Adrenal gland (tissue), 12 donors: ENCODE data around the gene DMWD. TPM values are rescaled to one million over a fixed set of nuclear protein-coding genes. Genes with fewer than 3 reads are reported as not detected.
"Not testable (repeated sequence)": the region's sequence is repeated elsewhere in the genome, so short reads cannot be mapped to it uniquely, and the experiment has no call there.

Source experiments
- DNase-seq, 7 donors: peaks; one replicate each; pipeline ENCODE4 v3.0.0-alpha.2; 2019 to 2020
- H3K27ac ChIP-seq, 5 donors: fragments of 200-600 bp; sonication (generic) in 4 of 5; 1 replicate in 3 of 5; 2 replicates in 2 of 5; pipeline versions ENCODE4 v1.5.1 to v1.8.0; 2016 to 2020; ENCODE audit warnings: mild to moderate bottlenecking in 1 of 5
- H3K27me3 ChIP-seq: fragments of 200-600 bp; 2 replicates; pipeline ENCODE4 v1.8.0; 2021
- H3K36me3 ChIP-seq, 2 donors: fragments of 200-600 bp; replicated peaks in 1 of 2; 1 replicate in 1 of 2; 2 replicates in 1 of 2; pipeline versions ENCODE4 v1.5.1 to v1.8.0; 2018 to 2022
- H3K4me1 ChIP-seq, 2 donors: fragments of 200-600 bp; replicated peaks in 1 of 2; 1 replicate in 1 of 2; 2 replicates in 1 of 2; pipeline versions ENCODE4 v1.5.1 to v1.8.0; 2018 to 2021
- H3K4me3 ChIP-seq, 4 donors: fragments of 200-600 bp; sonication (generic) in 3 of 4; one replicate each; pipeline ENCODE4 v1.5.1; 2016 to 2018
- H3K9me3 ChIP-seq, 3 donors: fragments of 200-600 bp; sonication (generic) in 1 of 3; replicated peaks in 1 of 3; 1 replicate in 2 of 3; 2 replicates in 1 of 3; pipeline versions ENCODE4 v1.5.1 to v1.8.0; 2016 to 2021
- POLR2A ChIP-seq, 2 donors: fragments of 450-650 bp; IDR thresholded peaks; one replicate each; pipeline ENCODE4 v1.6.1; 2017; ENCODE audit warnings: antibody characterized with exemption in 2 of 2, mild to moderate bottlenecking in 2 of 2, moderate library complexity in 1 of 2
- WGBS, 4 donors: extraction: QIAGEN DNeasy Blood & Tissue Kit in 2 of 4; methylation state at CpG; one replicate each; pipeline versions ENCODE4 v1.1.5 to v1.1.7; 2013 to 2017; 5-methylcytosine and 5-hydroxymethylcytosine counted together
- intact Hi-C, 2 donors: fragments of 100-400 bp; cut with DNase I; formaldehyde crosslinking; loops; one replicate each; pipeline versions ENCODE4 v1.14.1 to v1.15.0; 2022 to 2023
- polyA plus RNA-seq, 3 donors: library from polyadenylated mRNA; stranded (reverse); fragments of 200-250 nt in 2 of 3; fragments of 350-450 nt in 1 of 3; fragmentation: Illumina TruSeq in 1 of 3; extraction: RNeasy Lipid Tissue Mini Kit (QIAGEN cat#74804) in 1 of 3; gene quantifications; one replicate each; pipeline ENCODE4 v1.2.3, GENCODE V29; 2013 to 2014
- total RNA-seq, 9 donors: library from RNA; depleted of rRNA in 4 of 9; stranded (reverse); fragments of >200 nt in 4 of 9; fragments of 120-200 nt in 1 of 9; fragmentation: NEBNext Ultra II Directional in 1 of 9; extraction: Animal tissue kit (Norgen Biotek cat#: 25700) in 1 of 9; gene quantifications; one replicate each; pipeline versions ENCODE4 v1.1.0 to v1.2.4, GENCODE V29; 2013 to 2023
- TF ChIP-seq, protein P1 (sequence below), 6 experiments: fragments of 450-650 bp in 4 of 6; fragments of 200-600 bp in 2 of 6; sonication (generic) in 1 of 6; IDR thresholded peaks; 1 replicate in 5 of 6; 2 replicates in 1 of 6; pipeline versions ENCODE4 v1.5.1 to v1.8.0; 2016 to 2021; ENCODE audit warnings: antibody characterized with exemption in 6 of 6, mild to moderate bottlenecking in 2 of 6, moderate library complexity in 1 of 6
- donor health status: healthy with polysubstance abuse.
- donor health status: Bipolar disorder and iron deficiency.
- donor health status: DM: yes; HTN: yes; CAD: no.
- donor health status: DM: no; HTN: no; CAD: no.
- donor health status: DM: no; HTN: no; CAD: no.
- donor health status: DM: yes; HTN: yes; CAD: no.

Gene DMWD
- total and polyA plus RNA-seq, 12 donors: 13.2 to 91.5 (median 34.0) TPM

DNA sequence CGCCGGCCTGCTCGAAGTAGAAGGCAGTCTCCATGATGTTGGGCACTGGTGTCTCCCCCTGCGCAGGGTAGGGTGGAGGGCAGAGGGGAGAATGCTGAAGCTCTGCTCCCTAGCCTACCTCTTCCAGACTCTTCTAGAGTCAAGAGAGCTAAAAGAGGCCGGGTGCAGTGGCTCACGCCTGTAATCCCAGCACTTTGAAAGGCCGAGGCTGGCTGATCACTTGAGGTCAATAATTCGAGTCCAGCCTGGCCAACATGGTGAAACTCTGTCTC, 12.2 kb upstream of the DMWD start:
- no peak overlapping the region for H3K4me3 ChIP-seq
- no peaks in the 10 kb centered on the region for H3K27me3 ChIP-seq
- no peaks in the 10 kb centered on the region for H3K36me3 ChIP-seq
- WGBS, 4 donors: 88 to 95% (median 94%) methylated on average over 8 of the region's 8 CpGs
- intact Hi-C loops: no loop called here
- H3K27ac ChIP-seq: no peak overlapping the region
- no peaks in the 10 kb centered on the region for H3K9me3 ChIP-seq
- TF ChIP-seq POLR2A (IDR thresholded peaks at IDR 0.05): no peak
- TF ChIP-seq, protein P1, sequence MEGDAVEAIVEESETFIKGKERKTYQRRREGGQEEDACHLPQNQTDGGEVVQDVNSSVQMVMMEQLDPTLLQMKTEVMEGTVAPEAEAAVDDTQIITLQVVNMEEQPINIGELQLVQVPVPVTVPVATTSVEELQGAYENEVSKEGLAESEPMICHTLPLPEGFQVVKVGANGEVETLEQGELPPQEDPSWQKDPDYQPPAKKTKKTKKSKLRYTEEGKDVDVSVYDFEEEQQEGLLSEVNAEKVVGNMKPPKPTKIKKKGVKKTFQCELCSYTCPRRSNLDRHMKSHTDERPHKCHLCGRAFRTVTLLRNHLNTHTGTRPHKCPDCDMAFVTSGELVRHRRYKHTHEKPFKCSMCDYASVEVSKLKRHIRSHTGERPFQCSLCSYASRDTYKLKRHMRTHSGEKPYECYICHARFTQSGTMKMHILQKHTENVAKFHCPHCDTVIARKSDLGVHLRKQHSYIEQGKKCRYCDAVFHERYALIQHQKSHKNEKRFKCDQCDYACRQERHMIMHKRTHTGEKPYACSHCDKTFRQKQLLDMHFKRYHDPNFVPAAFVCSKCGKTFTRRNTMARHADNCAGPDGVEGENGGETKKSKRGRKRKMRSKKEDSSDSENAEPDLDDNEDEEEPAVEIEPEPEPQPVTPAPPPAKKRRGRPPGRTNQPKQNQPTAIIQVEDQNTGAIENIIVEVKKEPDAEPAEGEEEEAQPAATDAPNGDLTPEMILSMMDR (IDR thresholded peaks at IDR 0.05): no peak
- H3K4me1 ChIP-seq: peaks cover 5 to 6% of the 10 kb centered on the region in 2 donors
- no peak for DNase-seq

DNA sequence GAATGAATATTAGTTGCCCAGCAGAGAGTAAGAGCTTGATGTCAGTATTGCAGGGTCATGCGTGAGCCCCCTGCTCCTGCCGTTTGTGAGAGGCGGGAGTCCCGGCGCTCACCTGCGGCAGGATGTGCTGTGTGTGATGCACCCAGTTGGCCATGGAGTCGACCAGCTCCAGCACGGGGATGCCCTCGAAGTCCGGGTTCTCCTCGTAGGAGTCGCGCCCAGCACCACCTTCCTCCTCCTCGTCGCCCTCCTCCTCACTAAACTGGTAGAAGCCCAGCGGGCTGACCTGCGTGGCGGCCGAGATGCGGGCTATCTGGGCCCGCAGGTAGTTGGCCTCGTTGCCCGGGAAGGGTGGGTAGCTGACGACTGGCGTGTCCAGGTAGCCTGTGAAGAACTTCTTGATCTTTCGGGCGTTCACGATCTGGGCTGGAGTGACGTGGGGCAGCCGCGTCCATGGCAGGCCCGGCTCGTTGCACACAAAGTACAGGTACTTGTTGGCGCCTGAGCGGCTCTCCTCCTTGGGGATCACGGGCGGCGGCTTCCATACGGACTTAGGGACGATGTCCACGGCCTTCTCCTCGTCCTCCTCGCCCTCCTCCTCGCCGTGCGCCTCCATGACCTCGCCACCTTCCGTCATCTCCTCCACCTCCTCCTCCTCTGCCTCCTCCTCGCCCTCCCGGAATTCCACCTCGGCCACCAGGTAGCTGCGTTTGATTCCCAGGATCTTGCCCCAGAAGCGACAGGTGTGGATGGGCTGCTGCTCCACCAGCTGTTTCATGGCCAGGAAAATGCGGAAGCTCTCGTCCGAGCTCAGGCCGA, 11.7 kb upstream of the DMWD start:
- intact Hi-C loops: no loop called here
- no peaks in the 10 kb centered on the region for H3K36me3 ChIP-seq
- H3K4me3 ChIP-seq: no peak overlapping the region
- peaks cover 0 to under 1% of the 10 kb centered on the region in 2 donors for H3K4me1 ChIP-seq
- no peaks in the 10 kb centered on the region for H3K9me3 ChIP-seq
- TF ChIP-seq, protein P1 (IDR thresholded peaks at IDR 0.05): no peak
- TF ChIP-seq POLR2A (IDR thresholded peaks at IDR 0.05): no peak
- H3K27ac ChIP-seq: no peak overlapping the region
- DNase-seq: no peak
- WGBS, 4 donors: 88 to 93% (median 91%) methylated on average over 54 to 57 of the region's 57 CpGs
- H3K27me3 ChIP-seq: no peaks in the 10 kb centered on the region

DNA sequence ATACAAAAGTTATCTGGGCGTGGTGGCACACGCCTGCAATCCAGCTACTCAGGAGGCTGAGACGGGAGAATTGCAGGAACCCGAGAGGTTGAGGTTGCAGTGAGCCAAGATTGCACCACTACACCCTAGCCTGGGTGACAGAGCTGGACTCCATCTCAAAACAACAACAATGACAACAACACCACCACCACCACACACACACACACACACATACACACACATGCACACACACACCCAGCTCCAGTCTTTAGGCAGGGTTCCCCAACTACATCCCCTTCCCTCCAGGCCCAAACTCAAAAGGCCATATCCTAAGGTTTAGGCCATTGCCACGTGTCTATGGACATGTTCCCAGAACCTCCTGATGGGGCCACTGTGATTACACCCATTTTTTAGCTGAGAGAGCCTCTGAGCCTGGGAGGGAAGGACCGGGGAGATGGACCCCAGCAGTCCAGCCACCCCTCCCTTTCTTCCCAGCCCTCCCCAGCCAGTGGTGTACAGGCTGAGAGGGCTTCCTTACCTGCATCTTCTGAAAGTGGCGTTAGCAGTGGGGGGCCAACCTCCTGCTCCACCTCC, 9.0 kb upstream of the DMWD start:
- Histone ChIP-seq H3K27me3 (no peaks in the 10 kb centered on the region), H3K9me3 (no peaks in the 10 kb centered on the region), H3K36me3 (no peaks in the 10 kb centered on the region), H3K27ac (no peak overlapping the region), H3K4me3 (no peak overlapping the region), H3K4me1 (peaks cover 0 to 3% of the 10 kb centered on the region in 2 donors)
- DNase-seq: no peak
- 75 to 88% (median 83%) methylated on average over 7 of the region's 7 CpGs for WGBS, 4 donors
- TF ChIP-seq, protein P1 (IDR thresholded peaks at IDR 0.05): no peak
- no peak for TF ChIP-seq POLR2A (IDR thresholded peaks at IDR 0.05)
- intact Hi-C loops: no loop called here

DNA sequence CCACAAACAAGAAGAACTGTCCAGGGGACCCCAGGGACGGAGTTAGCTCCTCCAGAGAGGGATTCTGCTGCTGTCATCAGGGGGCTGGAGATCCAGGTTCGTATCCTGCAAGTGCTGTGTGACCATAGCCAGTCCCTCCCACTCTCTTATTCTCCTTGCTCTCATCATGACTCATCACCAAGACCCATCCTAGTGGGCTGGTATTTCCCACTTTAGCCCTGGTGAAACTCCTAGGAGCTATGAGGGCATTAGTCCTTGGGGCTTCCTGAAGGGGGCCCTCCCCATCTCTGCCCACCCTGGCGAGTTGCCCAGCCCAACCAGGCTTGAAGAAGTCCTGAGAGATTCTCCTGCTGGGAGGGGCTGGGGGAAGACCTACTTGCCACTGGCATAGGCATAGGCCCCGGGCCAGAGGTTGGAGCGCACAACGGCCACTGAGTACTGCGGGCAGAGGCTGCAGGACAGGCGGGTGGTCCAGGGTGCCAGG, 7.5 kb upstream of the DMWD start:
- intact Hi-C loops: no loop called here
- WGBS, 4 donors: 69 to 81% (median 78%) methylated on average over 4 to 8 of the region's 8 CpGs
- no peak overlapping the region for H3K27ac ChIP-seq

DNA sequence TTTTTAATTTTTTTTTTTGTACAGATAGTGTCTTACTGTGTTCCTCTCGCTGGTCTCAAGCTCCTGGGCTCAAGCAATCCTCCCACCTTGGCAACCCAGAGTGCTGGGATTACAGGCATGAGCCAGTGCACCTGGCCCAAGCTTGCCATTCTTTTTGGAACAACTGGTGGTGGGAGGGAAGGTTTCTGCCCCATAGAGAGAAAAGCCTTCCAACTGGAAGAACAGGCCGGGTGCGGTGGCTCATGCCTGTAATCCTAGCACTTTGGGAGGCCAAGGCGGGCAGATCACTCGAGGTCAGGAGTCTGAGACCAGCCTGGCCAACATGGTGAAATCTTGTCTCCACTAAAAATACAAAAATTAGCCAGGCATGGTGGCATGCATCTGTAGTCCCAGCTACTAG, 6.9 kb upstream of the DMWD start:
- H3K27me3 ChIP-seq, DNase-seq, H3K4me3 ChIP-seq, H3K27ac ChIP-seq, intact Hi-C loops, H3K4me1 ChIP-seq, H3K36me3 ChIP-seq, H3K9me3 ChIP-seq: not testable (repeated sequence)
- 85 to 88% (median 87%) methylated on average over 5 of the region's 5 CpGs for WGBS, 4 donors

More for the DNA sequence above, 7.5 kb upstream of the DMWD start:
- H3K4me3 ChIP-seq: no peak overlapping the region
- no peaks in the 10 kb centered on the region for H3K27me3 ChIP-seq
- no peaks in the 10 kb centered on the region for H3K9me3 ChIP-seq
- peaks cover 0 to 3% of the 10 kb centered on the region in 2 donors for H3K4me1 ChIP-seq
- TF ChIP-seq POLR2A (IDR thresholded peaks at IDR 0.05): no peak
- TF ChIP-seq, protein P1 (IDR thresholded peaks at IDR 0.05): no peak
- DNase-seq: peak in 1 of 7 donors; percentile 39
- H3K36me3 ChIP-seq: no peaks in the 10 kb centered on the region
